Measurements from ENCODE around the gene MYO5C.
"Not testable (repeated sequence)": the region's sequence is repeated elsewhere in the genome, so short reads cannot be mapped to it uniquely, and the experiment has no call there.

MYO5C gene

GRCh38 chr15:52181938-52182780, 113.4 kb downstream of the MYO5C start:
- in situ Hi-C loops (cut with MboI; ENCODE audit: low sequenced_read_pairs) = no loop called here

GRCh38 chr15:52180851-52181450, 114.7 kb downstream of the MYO5C start:
- in situ Hi-C loops (cut with MboI; ENCODE audit: low sequenced_read_pairs) = no loop called here

- in situ Hi-C loops (cut with MboI; ENCODE audit: low sequenced_read_pairs) = no loop called here
These were observed 115.3 kb downstream of the MYO5C start for GRCh38 chr15:52180196-52180835.

DNA sequence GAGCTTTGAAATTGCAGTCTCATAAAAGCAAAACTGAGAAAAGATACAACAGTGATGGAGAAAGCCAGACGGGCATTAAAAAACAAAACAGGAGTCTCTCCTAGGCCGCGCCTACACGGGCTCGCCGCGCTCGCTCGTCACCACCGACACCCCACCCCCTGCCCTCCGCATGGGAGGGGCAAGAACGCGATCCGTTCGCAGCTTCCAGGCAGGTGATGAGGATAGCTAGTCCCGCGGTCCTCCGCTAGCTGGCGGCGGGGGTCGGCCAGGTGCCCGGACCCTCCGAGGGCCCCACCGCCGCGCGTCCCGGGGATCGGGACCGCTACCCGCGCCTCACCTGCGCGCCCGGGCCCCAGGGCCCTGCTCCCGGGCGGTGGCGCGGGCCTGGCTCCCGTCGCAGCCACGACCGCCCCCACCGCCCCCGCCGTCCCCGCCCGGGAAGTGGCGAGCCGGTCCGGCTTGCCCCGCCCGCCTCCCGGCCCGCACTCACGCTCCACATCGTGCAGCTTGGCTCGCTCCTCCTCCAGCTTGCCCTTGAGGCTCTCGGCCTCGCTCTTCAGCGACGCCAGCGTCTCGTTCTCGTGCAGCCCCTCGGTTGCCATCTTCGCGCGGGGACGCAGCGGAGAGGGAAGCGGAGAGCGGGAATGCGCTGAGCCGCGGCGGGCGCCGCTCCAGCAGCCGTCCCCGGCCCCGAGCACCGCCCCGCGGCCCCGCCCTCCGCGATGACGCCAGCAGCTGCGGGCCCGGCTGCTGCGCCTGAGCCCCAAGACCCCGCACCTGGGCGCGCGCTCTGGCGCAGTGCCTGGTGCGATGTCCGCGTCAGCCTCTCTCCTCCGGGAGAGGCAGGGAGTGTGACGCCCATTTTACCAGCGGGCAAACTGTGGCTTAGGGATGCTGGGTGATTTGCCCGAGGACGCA, 116.1 kb downstream of the MYO5C start:
- in situ Hi-C loops (cut with MboI; ENCODE audit: low sequenced_read_pairs) = no loop called here

DNA sequence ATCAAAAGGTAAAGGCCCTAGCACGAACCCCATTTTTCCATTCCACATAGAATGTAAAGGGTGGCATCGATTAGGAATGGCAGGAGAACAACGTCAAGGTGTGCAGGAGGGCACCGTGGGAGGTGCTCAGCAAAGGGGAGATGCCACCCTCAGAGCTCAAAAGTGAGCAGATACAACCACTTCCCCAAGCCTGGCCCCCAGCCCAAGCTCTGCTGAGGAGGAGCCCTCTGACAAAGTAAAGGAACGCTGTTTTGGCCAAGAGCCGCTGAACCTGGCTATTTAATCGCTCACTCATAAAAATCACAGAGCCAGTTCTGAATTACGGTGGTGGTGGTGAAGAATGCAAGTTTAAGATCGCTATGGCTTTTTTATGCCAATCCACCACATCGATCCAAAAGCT, 116.8 kb downstream of the MYO5C start:
- in situ Hi-C loops (cut with MboI; ENCODE audit: low sequenced_read_pairs) = no loop called here

GRCh38 chr15:52172869-52173268, 122.7 kb downstream of the MYO5C start:
- in situ Hi-C loops (cut with MboI; ENCODE audit: low sequenced_read_pairs) = no loop called here

DNA sequence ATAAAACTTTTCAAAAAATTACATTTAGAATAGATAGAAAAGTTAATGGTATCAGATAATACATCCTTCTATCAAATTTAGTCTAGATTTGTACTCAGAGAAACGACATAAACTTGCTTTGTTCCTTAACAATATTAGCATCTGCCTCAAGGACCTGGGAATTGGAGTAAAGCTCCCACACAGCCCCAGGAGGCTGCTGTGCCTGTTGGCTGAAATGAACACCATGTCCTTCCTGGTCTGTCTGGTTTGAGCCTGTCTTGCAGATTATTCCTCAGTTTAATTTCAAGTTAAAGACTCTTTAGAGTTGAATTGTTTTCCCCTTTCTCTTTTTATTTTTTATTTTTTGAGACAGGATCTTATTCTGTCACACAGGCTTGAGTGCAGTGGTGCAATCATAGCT, 123.8 kb downstream of the MYO5C start:
- in situ Hi-C loops (cut with MboI; ENCODE audit: low sequenced_read_pairs) = no loop called here

- in situ Hi-C loops (cut with MboI; ENCODE audit: low sequenced_read_pairs) = no loop called here
These were observed 124.2 kb downstream of the MYO5C start for GRCh38 chr15:52171386-52171785.

GRCh38 chr15:52170199-52170598, 125.4 kb downstream of the MYO5C start:
- in situ Hi-C loops (cut with MboI; ENCODE audit: low sequenced_read_pairs) = not testable (repeated sequence)

GRCh38 chr15:52165494-52166131, 130.0 kb downstream of the MYO5C start:
- in situ Hi-C loops (cut with MboI; ENCODE audit: low sequenced_read_pairs) = not testable (repeated sequence)

- in situ Hi-C loops (cut with MboI; ENCODE audit: low sequenced_read_pairs) = no loop called here
These were observed 130.9 kb downstream of the MYO5C start for GRCh38 chr15:52164631-52165265.

DNA sequence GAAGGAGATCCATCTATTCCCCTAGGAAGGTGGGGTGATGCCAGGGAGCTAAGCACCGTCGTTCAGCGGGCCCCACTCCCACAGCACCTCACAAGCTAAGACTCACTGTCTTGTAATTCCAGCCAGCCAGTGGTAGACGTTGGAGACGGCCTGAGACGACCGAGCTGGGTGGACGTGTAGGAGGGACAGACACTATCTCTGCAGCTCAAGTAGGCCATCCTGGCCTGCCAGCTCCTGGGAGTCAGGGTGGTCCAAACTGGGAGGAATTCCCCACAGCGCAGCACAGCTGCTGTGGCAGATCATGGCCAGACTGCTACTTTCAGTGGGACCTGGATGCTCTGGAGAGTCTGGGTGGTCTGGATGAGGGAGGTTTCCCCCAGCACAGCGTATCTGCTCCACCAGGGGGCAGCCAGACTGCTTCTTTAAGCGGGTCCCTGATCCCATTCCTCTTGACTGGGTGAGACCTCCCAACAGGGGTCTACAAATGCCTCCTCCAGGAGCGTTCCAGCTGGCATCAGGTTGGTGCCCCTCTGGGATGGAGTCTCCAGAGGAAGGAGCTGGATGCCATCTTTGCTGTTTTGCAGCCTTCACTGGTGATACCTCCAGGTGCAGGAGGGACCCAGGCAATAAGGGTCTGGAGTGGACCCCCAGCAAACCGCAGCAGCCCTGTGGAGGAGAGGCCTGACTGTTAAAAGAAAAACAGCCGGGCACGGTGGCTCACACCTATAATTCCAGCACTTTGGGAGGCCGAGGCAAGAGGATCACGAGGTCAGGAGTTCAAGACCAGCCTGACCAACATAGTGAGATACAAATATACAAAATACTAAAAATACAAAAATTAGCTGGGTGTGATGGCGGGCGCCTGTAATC, 132.0 kb downstream of the MYO5C start:
- in situ Hi-C loops (cut with MboI; ENCODE audit: low sequenced_read_pairs) = no loop called here

DNA sequence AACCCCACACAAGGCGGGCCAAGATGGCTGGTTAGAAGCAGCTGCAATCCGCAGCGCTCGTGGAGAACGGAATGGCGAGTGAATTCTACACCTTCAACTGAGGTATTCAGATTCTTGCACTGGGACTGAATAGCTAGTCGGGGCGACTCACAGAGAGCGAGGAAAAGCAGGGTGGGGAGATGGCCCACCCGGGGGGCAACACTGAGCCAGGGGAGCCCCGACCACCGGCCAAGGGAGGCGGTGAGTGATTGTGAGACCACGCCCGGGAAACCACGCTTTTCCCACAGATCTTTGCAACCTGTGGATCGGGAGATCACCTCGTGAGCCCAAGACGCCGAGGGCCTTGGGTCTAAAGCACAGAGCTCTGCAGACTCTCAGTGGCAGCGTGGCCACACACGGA, 132.7 kb downstream of the MYO5C start:
- in situ Hi-C loops (cut with MboI; ENCODE audit: low sequenced_read_pairs) = no loop called here

GRCh38 chr15:52162260-52162659, 133.3 kb downstream of the MYO5C start:
- in situ Hi-C loops (cut with MboI; ENCODE audit: low sequenced_read_pairs) = no loop called here

DNA sequence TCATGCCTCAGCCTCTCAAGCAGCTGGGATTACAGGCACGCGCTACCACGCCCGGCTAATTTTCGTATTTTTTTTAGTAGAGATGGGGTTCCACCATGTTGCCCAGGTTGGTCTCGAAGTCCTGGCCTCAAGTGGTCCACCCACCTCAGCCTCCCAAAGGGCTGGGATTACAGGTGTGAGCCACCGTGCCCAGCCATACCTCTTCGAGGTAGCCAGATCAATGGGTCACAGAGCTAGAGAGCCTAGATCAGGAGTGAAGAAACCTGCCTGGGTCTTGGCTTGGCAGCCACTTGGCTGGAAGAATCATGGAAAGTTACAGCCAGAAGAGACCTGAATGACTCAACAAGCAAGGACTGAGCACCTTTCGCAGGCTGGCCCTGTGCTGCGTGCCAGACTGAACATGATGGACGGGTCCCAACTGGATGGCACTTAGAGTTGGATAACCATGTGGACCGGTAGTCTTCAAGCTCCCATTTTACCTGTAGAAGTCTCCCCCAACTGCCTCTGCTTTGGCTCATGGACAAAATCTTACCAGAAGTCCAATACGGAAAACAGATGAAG, 134.1 kb downstream of the MYO5C start:
- in situ Hi-C loops (cut with MboI; ENCODE audit: low sequenced_read_pairs) = no loop called here

- in situ Hi-C loops (cut with MboI; ENCODE audit: low sequenced_read_pairs) = no loop called here
These were observed 136.0 kb downstream of the MYO5C start for GRCh38 chr15:52159645-52160044.

GRCh38 chr15:52158084-52158765, 137.4 kb downstream of the MYO5C start:
- in situ Hi-C loops (cut with MboI; ENCODE audit: low sequenced_read_pairs) = no loop called here

DNA sequence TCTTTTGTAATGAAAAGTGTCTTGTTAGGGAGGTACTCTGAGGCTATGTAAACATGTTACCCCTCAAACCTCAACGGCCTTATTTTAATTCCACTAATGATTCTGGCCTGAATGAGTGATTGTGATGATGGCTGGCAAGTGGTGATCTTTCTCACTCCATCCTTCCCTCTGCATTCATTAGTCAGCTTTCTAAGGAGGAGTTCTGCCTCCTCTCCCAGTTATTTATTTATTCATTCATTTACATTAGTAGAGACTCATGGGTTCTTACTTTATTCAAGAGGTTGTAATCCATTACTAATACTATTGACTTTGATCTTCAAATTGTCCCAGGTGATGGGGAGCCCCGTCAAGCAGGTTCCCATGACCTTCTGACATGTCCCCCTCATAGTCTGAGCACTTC, 139.7 kb downstream of the MYO5C start:
- in situ Hi-C loops (cut with MboI; ENCODE audit: low sequenced_read_pairs) = no loop called here
